ENCODE measurements around the gene CCK.

The CCK gene

GRCh38 chr3:42265059-42265991 is 660 bp downstream of the CCK start:
- DNase-seq: no peak

- no peak for DNase-seq
Measured at GRCh38 chr3:42264399-42265058, 1.5 kb downstream of the CCK start.

GRCh38 chr3:42263354-42264346 is 2.3 kb downstream of the CCK start:
- no peak for DNase-seq

GRCh38 chr3:42262525-42262924 is 3.5 kb downstream of the CCK start:
- no peak for DNase-seq

- no peak for DNase-seq
Measured at GRCh38 chr3:42257007-42257406, 9.0 kb downstream of the CCK start.

- DNase-seq: no peak
Measured at GRCh38 chr3:42256135-42256819, 9.7 kb downstream of the CCK start.

GRCh38 chr3:42254566-42254965 is 11.4 kb downstream of the CCK start:
- DNase-seq: no peak

GRCh38 chr3:42250761-42251160 is 15.2 kb downstream of the CCK start:
- no peak for DNase-seq

GRCh38 chr3:42247576-42248027 is 18.4 kb downstream of the CCK start:
- DNase-seq: peak; percentile 36

- no peak for DNase-seq
Measured at GRCh38 chr3:42246091-42246490, 19.9 kb downstream of the CCK start.

- DNase-seq: no peak
Measured at GRCh38 chr3:42236611-42237010, 29.4 kb downstream of the CCK start.

- DNase-seq: no peak
Measured at GRCh38 chr3:42235532-42235931, 30.5 kb downstream of the CCK start.

- no peak for DNase-seq
Measured at GRCh38 chr3:42230860-42231259, 35.1 kb downstream of the CCK start.

- DNase-seq: no peak
Measured at GRCh38 chr3:42229942-42230688, 35.9 kb downstream of the CCK start.

GRCh38 chr3:42229266-42229941 is 36.6 kb downstream of the CCK start:
- DNase-seq: no peak

- no peak for DNase-seq
Measured at GRCh38 chr3:42228796-42229195, 37.2 kb downstream of the CCK start.

GRCh38 chr3:42226470-42227425 is 39.2 kb downstream of the CCK start:
- DNase-seq: no peak

- no peak for DNase-seq
Measured at GRCh38 chr3:42225486-42226363, 40.3 kb downstream of the CCK start.
